KOPT-K1 (cell line): ENCODE data around the gene PLCE1.

Source experiments
- H3K27ac ChIP-seq: fragments of 200-600 bp; sonication (generic); 2 replicates; pipeline ENCODE4 v1.5.1; 2016; ENCODE audit warnings: antibody characterized with exemption, mild to moderate bottlenecking, low read depth, low read length; ENCODE audit not compliant: poor library complexity, severe bottlenecking
- H3K36me3 ChIP-seq: fragments of 200-600 bp; sonication (generic); 2 replicates; pipeline ENCODE4 v1.5.1; 2017; ENCODE audit warnings: antibody characterized with exemption, mild to moderate bottlenecking, low read length, moderate library complexity; ENCODE audit not compliant: insufficient read depth
- H3K9me3 ChIP-seq: fragments of 200-600 bp; sonication (generic); 2 replicates; pipeline ENCODE4 v1.5.1; 2017; ENCODE audit warnings: antibody characterized with exemption, low read length, mild to moderate bottlenecking; ENCODE audit not compliant: insufficient read depth, poor library complexity, severe bottlenecking

The PLCE1 gene

GRCh38 chr10:93973748-93974445, 19.8 kb upstream of the PLCE1 start:
- no peak overlapping the region for H3K27ac ChIP-seq
- no peaks in the 10 kb centered on the region for H3K36me3 ChIP-seq

GRCh38 chr10:93977442-93977841, 16.3 kb upstream of the PLCE1 start:
- H3K36me3 ChIP-seq: no peaks in the 10 kb centered on the region
- no peak overlapping the region for H3K27ac ChIP-seq
- no peaks in the 10 kb centered on the region for H3K9me3 ChIP-seq

More at GRCh38 chr10:93973748-93974445, 19.8 kb upstream of the PLCE1 start:
- H3K9me3 ChIP-seq: no peaks in the 10 kb centered on the region

- H3K27ac ChIP-seq: no peak overlapping the region
- no peaks in the 10 kb centered on the region for H3K9me3 ChIP-seq
- no peaks in the 10 kb centered on the region for H3K36me3 ChIP-seq
Measured at GRCh38 chr10:93980486-93980885, 13.2 kb upstream of the PLCE1 start.

GRCh38 chr10:93991114-93991513, 2.6 kb upstream of the PLCE1 start:
- Histone ChIP-seq H3K27ac (no peak overlapping the region), H3K36me3 (no peaks in the 10 kb centered on the region), H3K9me3 (peaks cover 5% of the 10 kb centered on the region)

GRCh38 chr10:93991596-93992284, 2.0 kb upstream of the PLCE1 start:
- H3K27ac ChIP-seq: no peak overlapping the region
- H3K9me3 ChIP-seq: peaks cover 5% of the 10 kb centered on the region
- H3K36me3 ChIP-seq: no peaks in the 10 kb centered on the region

- Histone ChIP-seq H3K9me3 (peaks cover 5% of the 10 kb centered on the region), H3K36me3 (no peaks in the 10 kb centered on the region), H3K27ac (no peak overlapping the region)
Measured at GRCh38 chr10:93992400-93993030, 1.2 kb upstream of the PLCE1 start.

GRCh38 chr10:93993414-93993781, 333 bp upstream of the PLCE1 start:
- Histone ChIP-seq H3K36me3 (no peaks in the 10 kb centered on the region), H3K9me3 (peaks cover 5% of the 10 kb centered on the region), H3K27ac (no peak overlapping the region)

GRCh38 chr10:93994438-93994801, 689 bp downstream of the PLCE1 start:
- H3K27ac ChIP-seq: no peak overlapping the region
- H3K9me3 ChIP-seq: peaks cover 5% of the 10 kb centered on the region
- no peaks in the 10 kb centered on the region for H3K36me3 ChIP-seq

- H3K36me3 ChIP-seq: no peaks in the 10 kb centered on the region
- no peak overlapping the region for H3K27ac ChIP-seq
- peaks cover 5% of the 10 kb centered on the region for H3K9me3 ChIP-seq
Measured at GRCh38 chr10:93995182-93995581, 1.5 kb downstream of the PLCE1 start.

GRCh38 chr10:93995598-93996271, 2.0 kb downstream of the PLCE1 start:
- H3K27ac ChIP-seq: no peak overlapping the region
- H3K9me3 ChIP-seq: peaks cover 5% of the 10 kb centered on the region
- H3K36me3 ChIP-seq: no peaks in the 10 kb centered on the region

- Histone ChIP-seq H3K36me3 (no peaks in the 10 kb centered on the region), H3K9me3 (peaks cover 5% of the 10 kb centered on the region), H3K27ac (no peak overlapping the region)
Measured at GRCh38 chr10:93996551-93996950, 2.8 kb downstream of the PLCE1 start.

GRCh38 chr10:93997546-93997945, 3.8 kb downstream of the PLCE1 start:
- Histone ChIP-seq H3K9me3 (peaks cover 5% of the 10 kb centered on the region), H3K36me3 (no peaks in the 10 kb centered on the region), H3K27ac (no peak overlapping the region)

GRCh38 chr10:93999401-93999851, 5.7 kb downstream of the PLCE1 start:
- Histone ChIP-seq H3K27ac (no peak overlapping the region), H3K36me3 (no peaks in the 10 kb centered on the region), H3K9me3 (peaks cover under 1% of the 10 kb centered on the region)

- H3K27ac ChIP-seq: no peak overlapping the region
- no peaks in the 10 kb centered on the region for H3K9me3 ChIP-seq
- H3K36me3 ChIP-seq: no peaks in the 10 kb centered on the region
Measured at GRCh38 chr10:94000638-94001415, 7.1 kb downstream of the PLCE1 start.
